Astrocyte of the cerebellum (primary cell): ENCODE measurements around the gene ADAM15.

ENCODE experiments used
- DNase-seq: peaks from one replicate; pipeline ENCODE4 v3.0.0-alpha.2; 2011; ENCODE audit warnings: low read depth
- H3K4me3 ChIP-seq: 2 replicates; pipeline ENCODE4 v1.5.1; 2011; ENCODE audit warnings: mild to moderate bottlenecking, low read depth, low read length, moderate library complexity
- in situ Hi-C: cut with HindIII; loops from 2 replicates; pipeline ENCODE4 v1.10.0; 2017; ENCODE audit warnings: low sequenced_read_pairs
- TF ChIP-seq, protein P1 (sequence below): IDR thresholded peaks from 2 replicates; pipeline ENCODE4 v1.5.1; 2012; ENCODE audit warnings: low read length, low read depth, moderate library complexity, mild to moderate bottlenecking; ENCODE audit errors: missing control alignments

Gene ADAM15

GRCh38 chr1:155060736-155061135, 9.6 kb downstream of the ADAM15 start:
- H3K4me3 ChIP-seq: no peak overlapping the region
- no peak for DNase-seq
- in situ Hi-C loops: loop anchor here (5.0 kb wide), 1 partner anchor 48 kb away; no protein-coding TSS in a partner anchor
- TF ChIP-seq, protein P1, sequence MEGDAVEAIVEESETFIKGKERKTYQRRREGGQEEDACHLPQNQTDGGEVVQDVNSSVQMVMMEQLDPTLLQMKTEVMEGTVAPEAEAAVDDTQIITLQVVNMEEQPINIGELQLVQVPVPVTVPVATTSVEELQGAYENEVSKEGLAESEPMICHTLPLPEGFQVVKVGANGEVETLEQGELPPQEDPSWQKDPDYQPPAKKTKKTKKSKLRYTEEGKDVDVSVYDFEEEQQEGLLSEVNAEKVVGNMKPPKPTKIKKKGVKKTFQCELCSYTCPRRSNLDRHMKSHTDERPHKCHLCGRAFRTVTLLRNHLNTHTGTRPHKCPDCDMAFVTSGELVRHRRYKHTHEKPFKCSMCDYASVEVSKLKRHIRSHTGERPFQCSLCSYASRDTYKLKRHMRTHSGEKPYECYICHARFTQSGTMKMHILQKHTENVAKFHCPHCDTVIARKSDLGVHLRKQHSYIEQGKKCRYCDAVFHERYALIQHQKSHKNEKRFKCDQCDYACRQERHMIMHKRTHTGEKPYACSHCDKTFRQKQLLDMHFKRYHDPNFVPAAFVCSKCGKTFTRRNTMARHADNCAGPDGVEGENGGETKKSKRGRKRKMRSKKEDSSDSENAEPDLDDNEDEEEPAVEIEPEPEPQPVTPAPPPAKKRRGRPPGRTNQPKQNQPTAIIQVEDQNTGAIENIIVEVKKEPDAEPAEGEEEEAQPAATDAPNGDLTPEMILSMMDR: no peak

GRCh38 chr1:155061381-155062150, 10.4 kb downstream of the ADAM15 start:
- in situ Hi-C loops: loop anchor here (5.0 kb wide), 1 partner anchor 49 kb away; no protein-coding TSS in a partner anchor
- H3K4me3 ChIP-seq: no peak overlapping the region

GRCh38 chr1:155062151-155062686, 11.1 kb downstream of the ADAM15 start:
- DNase-seq: no peak
- in situ Hi-C loops: loop anchor here (5.0 kb wide), 1 partner anchor 50 kb away; no protein-coding TSS in a partner anchor
- TF ChIP-seq, protein P1: no peak
- no peak overlapping the region for H3K4me3 ChIP-seq

More at GRCh38 chr1:155061381-155062150, 10.4 kb downstream of the ADAM15 start:
- TF ChIP-seq, protein P1: peak; percentile 99
- peak; percentile 50 for DNase-seq

DNA sequence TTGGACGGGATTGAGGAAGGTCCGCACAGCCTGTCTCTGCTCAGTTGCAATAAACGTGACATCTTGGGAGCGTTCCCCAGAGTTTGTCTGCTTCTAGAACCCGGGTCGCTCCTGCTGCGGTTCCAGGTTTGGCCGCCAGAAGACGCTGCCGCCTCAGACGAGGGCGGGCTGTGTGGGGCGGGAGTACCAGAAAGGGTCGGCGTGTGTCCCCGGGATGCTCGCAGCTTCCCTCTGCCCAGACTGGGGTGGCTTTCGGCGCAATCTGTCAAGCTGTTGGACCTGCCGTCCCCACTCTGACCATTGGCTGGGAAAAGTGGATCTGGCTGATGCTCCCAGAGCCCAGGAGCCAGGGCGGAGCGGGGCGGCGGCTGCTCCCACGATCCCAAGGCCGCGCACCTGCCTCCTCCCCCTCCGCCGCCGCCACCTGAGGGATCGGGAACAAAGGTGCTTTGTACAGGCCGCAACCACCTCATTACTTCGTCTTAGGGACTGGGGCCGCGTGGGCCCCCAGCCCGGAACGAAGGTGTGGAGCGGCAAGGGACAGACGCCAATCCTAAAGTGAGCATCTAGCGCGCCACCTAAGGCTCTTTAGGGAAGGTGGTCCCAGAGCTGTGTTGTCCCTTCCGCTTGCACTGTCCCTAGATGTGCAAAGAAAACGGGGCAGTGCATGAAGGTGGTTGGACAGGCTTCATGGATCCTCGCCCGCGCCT, 11.7 kb downstream of the ADAM15 start:
- in situ Hi-C loops: loop anchor here (5.0 kb wide), 1 partner anchor 51 kb away; no protein-coding TSS in a partner anchor
- TF ChIP-seq, protein P1: peak; percentile 68
- peak overlapping the region; percentile 82 for H3K4me3 ChIP-seq
- DNase-seq: no peak

DNA sequence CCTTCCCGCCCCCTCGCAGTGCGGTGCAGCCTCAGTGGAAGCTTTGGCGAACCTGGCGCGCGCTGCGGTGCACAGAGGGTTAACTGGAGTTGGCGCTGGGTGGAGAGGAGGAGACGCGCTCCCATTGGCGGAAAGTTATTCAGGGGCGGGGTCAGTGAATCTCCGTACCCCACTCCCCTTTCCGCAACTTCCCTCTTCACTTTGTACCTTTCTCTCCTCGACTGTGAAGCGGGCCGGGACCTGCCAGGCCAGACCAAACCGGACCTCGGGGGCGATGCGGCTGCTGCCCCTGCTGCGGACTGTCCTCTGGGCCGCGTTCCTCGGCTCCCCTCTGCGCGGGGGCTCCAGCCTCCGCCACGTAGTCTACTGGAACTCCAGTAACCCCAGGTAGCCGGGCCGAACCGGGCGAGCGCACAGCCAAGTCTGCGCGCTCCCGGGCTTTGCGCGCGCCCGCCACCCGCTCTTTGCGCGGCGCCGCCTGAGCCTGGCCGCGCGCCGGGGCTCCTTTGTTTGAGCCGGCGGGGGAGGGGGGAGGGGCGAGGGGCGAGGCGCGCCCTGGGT, 12.5 kb downstream of the ADAM15 start, which contains the start of gene EFNA4:
Gene EFNA4 (plus strand): TSS at position 191 of the 561 bp plus-strand sequence. CDS start 84 bp downstream, at position 275.
- peak within 1 kb of the TSS; percentile 82 for H3K4me3 ChIP-seq

More for the DNA sequence above, 12.5 kb downstream of the ADAM15 start, which contains the start of gene EFNA4:
- peak; percentile 59 for DNase-seq
- TF ChIP-seq, protein P1: no peak
- in situ Hi-C loops: loop anchor here (5.0 kb wide), 1 partner anchor 51 kb away; no protein-coding TSS in a partner anchor
